Astrocyte of the cerebellum (primary cell): ENCODE data around the gene TRABD2B.

Source experiments
- DNase-seq: peaks from one replicate; pipeline ENCODE4 v3.0.0-alpha.2; 2011; ENCODE audit warnings: low read depth
- H3K4me3 ChIP-seq: 2 replicates; pipeline ENCODE4 v1.5.1; 2011; ENCODE audit warnings: mild to moderate bottlenecking, low read depth, low read length, moderate library complexity
- in situ Hi-C: cut with HindIII; loops from 2 replicates; pipeline ENCODE4 v1.10.0; 2017; ENCODE audit warnings: low sequenced_read_pairs
- TF ChIP-seq, protein P1 (sequence below): IDR thresholded peaks from 2 replicates; pipeline ENCODE4 v1.5.1; 2012; ENCODE audit warnings: low read length, low read depth, moderate library complexity, mild to moderate bottlenecking; ENCODE audit errors: missing control alignments

The TRABD2B gene

DNA sequence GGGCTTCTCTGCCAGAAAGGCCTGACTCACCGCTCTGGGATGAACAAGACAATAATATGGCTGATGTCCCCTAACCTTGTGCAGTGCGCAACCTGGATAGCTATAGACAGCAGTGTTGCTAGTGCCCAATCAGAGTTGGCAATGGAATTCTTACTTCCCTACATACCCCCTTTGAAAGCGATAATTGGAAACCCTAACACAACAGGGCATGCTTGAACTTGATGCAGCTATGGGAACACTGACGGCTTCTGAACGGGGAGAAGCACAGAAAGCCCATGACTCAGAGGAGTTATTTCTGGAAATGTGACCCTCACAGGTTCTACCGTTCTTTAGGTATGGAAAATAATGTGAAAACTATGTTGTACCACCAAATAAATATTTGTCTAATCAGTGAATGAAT, 200.6 kb downstream of the TRABD2B start:
- no peak for DNase-seq
- in situ Hi-C loops = no loop called here
- TF ChIP-seq, protein P1, sequence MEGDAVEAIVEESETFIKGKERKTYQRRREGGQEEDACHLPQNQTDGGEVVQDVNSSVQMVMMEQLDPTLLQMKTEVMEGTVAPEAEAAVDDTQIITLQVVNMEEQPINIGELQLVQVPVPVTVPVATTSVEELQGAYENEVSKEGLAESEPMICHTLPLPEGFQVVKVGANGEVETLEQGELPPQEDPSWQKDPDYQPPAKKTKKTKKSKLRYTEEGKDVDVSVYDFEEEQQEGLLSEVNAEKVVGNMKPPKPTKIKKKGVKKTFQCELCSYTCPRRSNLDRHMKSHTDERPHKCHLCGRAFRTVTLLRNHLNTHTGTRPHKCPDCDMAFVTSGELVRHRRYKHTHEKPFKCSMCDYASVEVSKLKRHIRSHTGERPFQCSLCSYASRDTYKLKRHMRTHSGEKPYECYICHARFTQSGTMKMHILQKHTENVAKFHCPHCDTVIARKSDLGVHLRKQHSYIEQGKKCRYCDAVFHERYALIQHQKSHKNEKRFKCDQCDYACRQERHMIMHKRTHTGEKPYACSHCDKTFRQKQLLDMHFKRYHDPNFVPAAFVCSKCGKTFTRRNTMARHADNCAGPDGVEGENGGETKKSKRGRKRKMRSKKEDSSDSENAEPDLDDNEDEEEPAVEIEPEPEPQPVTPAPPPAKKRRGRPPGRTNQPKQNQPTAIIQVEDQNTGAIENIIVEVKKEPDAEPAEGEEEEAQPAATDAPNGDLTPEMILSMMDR = no peak
- no peak overlapping the region for H3K4me3 ChIP-seq

DNA sequence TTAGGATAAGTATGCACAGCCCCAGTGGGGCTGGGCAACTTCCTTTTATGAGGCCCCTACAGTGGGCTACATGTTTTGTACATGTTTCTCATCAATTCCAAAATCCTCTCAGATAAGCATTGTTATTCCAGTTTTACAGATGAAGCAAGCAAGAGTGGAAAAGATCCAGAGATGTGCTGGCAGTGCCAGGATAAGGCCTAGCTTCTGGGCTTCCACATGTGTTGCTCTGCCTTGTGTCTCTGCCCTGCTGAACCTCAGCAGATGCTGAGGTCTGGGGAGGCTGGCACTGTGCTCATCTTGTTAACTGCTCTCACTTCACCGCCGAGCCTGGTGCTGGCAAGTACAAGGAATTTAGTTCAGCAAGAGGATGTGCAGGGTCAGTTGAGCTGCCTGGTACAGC, 202.1 kb downstream of the TRABD2B start:
- in situ Hi-C loops = no loop called here
- H3K4me3 ChIP-seq = no peak overlapping the region
- TF ChIP-seq, protein P1 = no peak
- no peak for DNase-seq

DNA sequence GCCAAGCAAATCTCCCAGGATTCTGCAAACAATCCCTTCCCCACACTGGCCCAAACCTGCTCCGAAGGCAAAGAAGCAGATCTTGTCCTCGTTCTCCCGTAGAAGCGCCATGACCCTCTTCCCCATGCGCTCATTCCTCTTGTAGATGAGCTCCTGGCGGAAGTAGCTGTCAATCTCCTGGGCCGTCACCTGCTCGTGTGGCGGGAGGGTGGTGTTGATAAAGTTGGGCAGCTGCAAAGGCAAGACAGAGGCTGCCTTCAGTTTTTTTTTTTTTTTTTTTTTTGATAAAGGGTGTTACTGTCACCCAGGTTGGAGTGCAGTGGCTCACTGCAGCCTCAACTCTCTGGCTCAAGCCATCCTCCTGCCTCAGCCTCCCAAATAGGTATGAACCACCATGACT, 202.7 kb downstream of the TRABD2B start:
- in situ Hi-C loops = no loop called here
- TF ChIP-seq, protein P1 = no peak
- no peak overlapping the region for H3K4me3 ChIP-seq
- no peak for DNase-seq

DNA sequence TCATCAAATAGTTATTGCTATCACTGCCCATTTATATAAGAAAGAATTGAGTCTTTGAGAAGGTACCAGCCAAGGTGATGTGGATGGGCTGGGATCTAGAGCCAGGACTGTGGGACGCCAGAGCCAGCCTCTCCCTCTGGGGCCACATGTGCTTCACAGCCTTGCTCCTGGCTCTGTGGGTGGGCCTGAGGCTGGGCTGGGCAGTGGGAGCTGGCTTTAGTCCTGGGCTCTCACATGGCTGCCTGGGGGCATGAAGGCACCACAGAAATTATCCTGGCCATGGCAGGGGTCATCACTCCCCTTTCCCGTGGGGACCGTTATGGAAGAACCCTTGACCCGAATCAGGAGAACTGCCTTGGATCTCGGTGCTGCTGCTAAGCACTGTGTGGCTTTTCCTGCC, 203.1 kb downstream of the TRABD2B start:
- in situ Hi-C loops = no loop called here
- TF ChIP-seq, protein P1 = no peak
- DNase-seq = no peak
- no peak overlapping the region for H3K4me3 ChIP-seq

DNA sequence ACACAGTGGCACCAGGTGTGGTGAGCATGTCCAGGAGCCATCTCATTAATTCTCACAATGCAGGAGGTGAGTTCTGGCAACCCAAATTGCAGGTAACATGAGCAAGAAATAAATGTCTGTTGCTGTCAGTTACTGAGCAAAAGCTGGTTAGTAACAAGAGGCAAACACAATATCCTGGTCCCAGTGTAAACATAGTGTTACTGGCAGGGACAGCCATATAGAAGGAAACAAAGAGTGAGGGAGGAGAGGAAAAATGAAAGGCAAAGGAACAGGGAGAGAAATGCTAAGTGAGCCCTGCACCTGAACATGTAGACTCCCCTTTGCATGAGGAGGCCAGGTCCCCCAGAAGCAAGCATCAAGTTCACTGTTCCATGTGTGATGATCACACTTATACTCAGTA, 203.6 kb downstream of the TRABD2B start:
- TF ChIP-seq, protein P1 = no peak
- H3K4me3 ChIP-seq = no peak overlapping the region
- no peak for DNase-seq
- in situ Hi-C loops = no loop called here

DNA sequence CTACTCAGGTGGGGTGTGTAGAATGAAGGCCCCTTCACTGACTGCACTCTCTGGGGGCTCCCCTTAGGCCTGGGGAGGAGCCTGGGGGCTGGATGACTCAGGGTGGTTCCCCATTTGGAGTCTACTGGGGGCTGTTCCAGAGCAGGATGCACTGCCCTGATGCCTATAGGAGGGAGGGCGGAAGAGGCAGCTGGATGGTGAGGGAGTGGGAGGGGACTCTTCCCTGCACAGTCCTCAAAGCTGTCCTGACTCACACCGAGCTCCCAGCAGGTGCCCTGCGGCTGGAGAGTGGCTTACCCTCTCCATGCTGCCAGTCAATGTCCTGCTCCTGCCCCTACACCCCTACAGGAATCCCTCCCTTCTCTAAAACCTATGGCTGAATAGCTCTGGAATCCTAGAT, 204.4 kb downstream of the TRABD2B start:
- in situ Hi-C loops = no loop called here
- no peak for DNase-seq
- TF ChIP-seq, protein P1 = no peak
- no peak overlapping the region for H3K4me3 ChIP-seq
